Measurements from ENCODE around the gene SPATA31C2.
"Not testable (repeated sequence)": the region's sequence is repeated elsewhere in the genome, so short reads cannot be mapped to it uniquely, and the experiment has no call there.

The SPATA31C2 gene

GRCh38 chr9:88138375-88138774 lies at the start of gene SPATA31C2:
Gene SPATA31C2, minus strand, starts transcription at chr9:88138475. Its CDS starts 29 bp downstream, at chr9:88138446.
- not testable (repeated sequence) for H3K27ac ChIP-seq (ENCODE audit: low read depth, low read length, poor library complexity, severe bottlenecking); H3K9ac ChIP-seq (ENCODE audit: low read length); H3K4me1 ChIP-seq (ENCODE audit: insufficient read depth, low read length, severe bottlenecking); H3F3A ChIP-seq (ENCODE audit: insufficient read depth, low read length); H3K27me3 ChIP-seq (ENCODE audit: insufficient read depth, low read length); H3K9me3 ChIP-seq (ENCODE audit: low read length); H3K4me3 ChIP-seq (ENCODE audit: low read depth, low read length, poor library complexity, severe bottlenecking); H4K20me1 ChIP-seq (ENCODE audit: insufficient read depth, low read length); H2AFZ ChIP-seq (ENCODE audit: low read length); H3K9me2 ChIP-seq (ENCODE audit: low read depth, low read length); H3K36me3 ChIP-seq (ENCODE audit: insufficient read depth, low read length); H3K79me2 ChIP-seq (ENCODE audit: insufficient read depth, low read length); H3K4me2 ChIP-seq (ENCODE audit: low read length)

- H3K79me2 ChIP-seq (ENCODE audit: insufficient read depth, low read length), result no peaks in the 10 kb centered on the region
- no peak for TF ChIP-seq CTCF (IDR thresholded peaks at IDR 0.05; ENCODE audit: low read length)
- no peak for TF ChIP-seq EZH2 (IDR thresholded peaks at IDR 0.05; ENCODE audit: borderline replicate concordance, low read length)
Observed at GRCh38 chr9:88187631-88188030, 49.4 kb upstream of the SPATA31C2 start.

GRCh38 chr9:88186495-88187110 lies 48.3 kb upstream of the SPATA31C2 start:
- Histone ChIP-seq H3K4me1 (ENCODE audit: insufficient read depth, low read length, severe bottlenecking) (no peaks in the 10 kb centered on the region), H3F3A (ENCODE audit: insufficient read depth, low read length) (no peaks in the 10 kb centered on the region), H3K9me2 (ENCODE audit: low read depth, low read length) (no peaks in the 10 kb centered on the region), H3K27me3 (ENCODE audit: insufficient read depth, low read length) (no peaks in the 10 kb centered on the region), H3K27ac (ENCODE audit: low read depth, low read length, poor library complexity, severe bottlenecking) (no peak overlapping the region), H3K4me2 (ENCODE audit: low read length) (no peak overlapping the region), H3K4me3 (ENCODE audit: low read depth, low read length, poor library complexity, severe bottlenecking) (no peak overlapping the region), H3K9me3 (ENCODE audit: low read length) (no peaks in the 10 kb centered on the region), H2AFZ (ENCODE audit: low read length) (no peak overlapping the region), H3K9ac (ENCODE audit: low read length) (no peak overlapping the region), H4K20me1 (ENCODE audit: insufficient read depth, low read length) (no peaks in the 10 kb centered on the region), H3K79me2 (ENCODE audit: insufficient read depth, low read length) (no peaks in the 10 kb centered on the region), H3K36me3 (ENCODE audit: insufficient read depth, low read length) (no peaks in the 10 kb centered on the region)
- no peak for TF ChIP-seq CTCF (IDR thresholded peaks at IDR 0.05; ENCODE audit: low read length)
- no peak for TF ChIP-seq EZH2 (IDR thresholded peaks at IDR 0.05; ENCODE audit: borderline replicate concordance, low read length)

More at GRCh38 chr9:88187631-88188030, 49.4 kb upstream of the SPATA31C2 start:
- no peaks in the 10 kb centered on the region for H3K9me3 ChIP-seq (ENCODE audit: low read length)
- no peaks in the 10 kb centered on the region for H3K27me3 ChIP-seq (ENCODE audit: insufficient read depth, low read length)
- H4K20me1 ChIP-seq (ENCODE audit: insufficient read depth, low read length), result no peaks in the 10 kb centered on the region
- no peak overlapping the region for H3K4me2 ChIP-seq (ENCODE audit: low read length)
- no peaks in the 10 kb centered on the region for H3K9me2 ChIP-seq (ENCODE audit: low read depth, low read length)
- H3K27ac ChIP-seq (ENCODE audit: low read depth, low read length, poor library complexity, severe bottlenecking), result no peak overlapping the region
- no peak overlapping the region for H3K4me3 ChIP-seq (ENCODE audit: low read depth, low read length, poor library complexity, severe bottlenecking)
- no peak overlapping the region for H3K9ac ChIP-seq (ENCODE audit: low read length)
- H3K36me3 ChIP-seq (ENCODE audit: insufficient read depth, low read length), result no peaks in the 10 kb centered on the region
- no peak overlapping the region for H2AFZ ChIP-seq (ENCODE audit: low read length)
- H3K4me1 ChIP-seq (ENCODE audit: insufficient read depth, low read length, severe bottlenecking), result no peaks in the 10 kb centered on the region
- no peaks in the 10 kb centered on the region for H3F3A ChIP-seq (ENCODE audit: insufficient read depth, low read length)

- H3K4me2 ChIP-seq (ENCODE audit: low read length), result no peak overlapping the region
- no peak overlapping the region for H2AFZ ChIP-seq (ENCODE audit: low read length)
- TF ChIP-seq EZH2 (IDR thresholded peaks at IDR 0.05; ENCODE audit: borderline replicate concordance, low read length) (no peak), CTCF (IDR thresholded peaks at IDR 0.05; ENCODE audit: low read length) (no peak)
- H3K9me2 ChIP-seq (ENCODE audit: low read depth, low read length), result no peaks in the 10 kb centered on the region
- no peaks in the 10 kb centered on the region for H3K9me3 ChIP-seq (ENCODE audit: low read length)
- no peak overlapping the region for H3K9ac ChIP-seq (ENCODE audit: low read length)
- no peak overlapping the region for H3K4me3 ChIP-seq (ENCODE audit: low read depth, low read length, poor library complexity, severe bottlenecking)
- no peaks in the 10 kb centered on the region for H3K4me1 ChIP-seq (ENCODE audit: insufficient read depth, low read length, severe bottlenecking)
- H3K27me3 ChIP-seq (ENCODE audit: insufficient read depth, low read length), result no peaks in the 10 kb centered on the region
- H3K36me3 ChIP-seq (ENCODE audit: insufficient read depth, low read length), result no peaks in the 10 kb centered on the region
- no peak overlapping the region for H3K27ac ChIP-seq (ENCODE audit: low read depth, low read length, poor library complexity, severe bottlenecking)
- no peaks in the 10 kb centered on the region for H3K79me2 ChIP-seq (ENCODE audit: insufficient read depth, low read length)
- no peaks in the 10 kb centered on the region for H3F3A ChIP-seq (ENCODE audit: insufficient read depth, low read length)
- H4K20me1 ChIP-seq (ENCODE audit: insufficient read depth, low read length), result no peaks in the 10 kb centered on the region
Observed at GRCh38 chr9:88184976-88185375, 46.7 kb upstream of the SPATA31C2 start.
